ENCODE results near the gene COMP.

The COMP gene

DNA sequence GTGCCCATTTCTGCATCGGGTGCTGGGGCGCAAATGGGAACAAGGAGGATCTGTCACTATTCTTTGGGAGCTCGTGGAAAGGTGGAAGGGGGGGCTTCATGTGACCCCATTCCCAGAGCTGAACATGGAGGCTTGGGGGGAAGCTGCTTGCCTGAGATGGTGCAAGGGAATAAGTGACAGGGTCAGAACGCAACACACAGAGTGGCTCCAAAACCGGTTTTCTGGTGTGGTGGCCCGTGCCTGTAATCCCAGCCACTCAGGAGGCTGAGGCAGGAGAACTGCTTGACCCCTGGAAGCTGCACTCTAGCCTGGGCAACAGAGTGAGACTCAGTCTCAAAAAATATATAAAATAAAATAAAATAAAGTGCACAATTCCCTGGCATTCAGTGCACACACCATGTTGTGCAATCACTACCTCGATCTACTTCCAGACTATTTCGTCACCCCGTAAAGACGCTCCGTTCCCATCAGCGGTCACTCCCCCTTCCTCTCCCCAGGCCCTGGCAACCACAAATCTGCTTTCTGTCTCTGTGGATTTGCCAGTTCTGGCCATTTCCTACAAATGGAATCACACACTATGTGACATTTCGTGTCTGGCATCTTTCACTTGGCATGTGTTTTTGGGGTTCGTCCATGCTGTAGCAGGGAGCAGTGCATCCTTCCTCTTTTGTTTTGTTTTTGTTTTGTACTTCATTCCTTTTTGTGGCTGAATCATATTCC is 18.2 kb upstream of the COMP start:
- Histone ChIP-seq H3K36me3 (ENCODE audit: insufficient read depth, low read length) (no peaks in the 10 kb centered on the region), H3K9ac (ENCODE audit: insufficient read length) (no peak overlapping the region), H3K27ac (no peak overlapping the region), H3K9me3 (ENCODE audit: low read depth, low read length) (no peaks in the 10 kb centered on the region), H3K4me3 (no peak overlapping the region)
- no peak for DNase-seq (ENCODE audit: low read depth, low spot score)
- TF ChIP-seq FOXP2 (optimal IDR thresholded peaks at IDR 0.05; ENCODE audit: control extremely low read depth, extremely low read length, insufficient read depth) (no peak), POLR2AphosphoS5 (IDR thresholded peaks at IDR 0.05; ENCODE audit: borderline replicate concordance, low read depth, low read length) (no peak), EZH2 (IDR thresholded peaks at IDR 0.05) (no peak)

GRCh38 chr19:18807861-18808331 is 16.8 kb upstream of the COMP start:
- H3K9me3 ChIP-seq (ENCODE audit: low read depth, low read length): no peaks in the 10 kb centered on the region
- TF ChIP-seq FOXP2 (optimal IDR thresholded peaks at IDR 0.05; ENCODE audit: control extremely low read depth, extremely low read length, insufficient read depth) (no peak), EZH2 (IDR thresholded peaks at IDR 0.05) (no peak), POLR2AphosphoS5 (IDR thresholded peaks at IDR 0.05; ENCODE audit: borderline replicate concordance, low read depth, low read length) (no peak)
- H3K9ac ChIP-seq (ENCODE audit: insufficient read length): no peak overlapping the region
- no peak for DNase-seq (ENCODE audit: low read depth, low spot score)
- H3K4me3 ChIP-seq: no peak overlapping the region
- H3K27ac ChIP-seq: no peak overlapping the region
- H3K36me3 ChIP-seq (ENCODE audit: insufficient read depth, low read length): no peaks in the 10 kb centered on the region

DNA sequence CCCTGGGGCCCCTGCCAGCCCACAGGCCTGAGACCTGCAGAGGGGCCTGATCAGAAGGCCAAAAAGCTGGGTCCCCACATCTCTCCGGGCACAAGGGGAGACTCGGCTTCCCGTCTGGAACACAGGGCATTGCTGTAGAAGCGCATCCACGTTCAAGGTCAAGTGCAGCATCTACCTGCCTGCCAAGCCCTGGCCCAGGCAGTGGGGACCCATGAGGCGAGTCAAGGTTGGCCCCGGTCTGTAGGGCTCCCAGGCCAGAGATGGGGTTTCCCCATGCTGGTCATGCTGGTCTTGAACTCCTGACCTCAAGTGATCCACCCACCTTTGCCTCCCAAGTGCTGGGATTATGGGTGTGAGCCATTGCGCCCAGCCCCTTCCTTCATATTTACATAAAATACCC is 13.5 kb upstream of the COMP start:
- DNase-seq (ENCODE audit: low read depth, low spot score): no peak
- Histone ChIP-seq H3K9ac (ENCODE audit: insufficient read length) (no peak overlapping the region), H3K9me3 (ENCODE audit: low read depth, low read length) (no peaks in the 10 kb centered on the region), H3K36me3 (ENCODE audit: insufficient read depth, low read length) (no peaks in the 10 kb centered on the region), H3K4me3 (no peak overlapping the region), H3K27ac (no peak overlapping the region)
- TF ChIP-seq EZH2 (IDR thresholded peaks at IDR 0.05) (no peak), FOXP2 (optimal IDR thresholded peaks at IDR 0.05; ENCODE audit: control extremely low read depth, extremely low read length, insufficient read depth) (no peak), POLR2AphosphoS5 (IDR thresholded peaks at IDR 0.05; ENCODE audit: borderline replicate concordance, low read depth, low read length) (no peak)

DNA sequence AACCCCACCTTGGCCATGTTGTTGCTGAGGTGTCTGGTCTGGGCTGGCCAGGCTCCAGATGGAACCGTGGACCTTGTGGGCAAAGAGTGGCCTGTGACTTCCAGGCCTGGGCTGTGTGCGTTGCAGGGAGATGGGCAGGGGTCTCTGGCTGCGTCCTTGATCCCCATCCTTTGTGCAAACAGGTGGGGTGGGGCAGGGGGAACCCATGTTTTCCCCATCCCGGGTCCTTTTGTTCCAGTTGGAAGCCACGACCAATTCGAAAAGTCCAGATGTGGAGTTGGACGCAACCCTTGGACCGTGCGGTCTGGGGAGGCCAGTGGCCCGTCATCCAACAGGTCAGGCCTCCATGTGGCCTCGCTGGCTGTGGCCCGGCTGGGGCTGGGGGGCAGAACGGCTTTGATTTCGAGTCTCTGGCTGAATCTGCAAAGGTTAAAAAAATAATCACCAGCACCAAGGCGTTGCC is 13.1 kb upstream of the COMP start:
- DNase-seq (ENCODE audit: low read depth, low spot score): no peak
- Histone ChIP-seq H3K4me3 (no peak overlapping the region), H3K9me3 (ENCODE audit: low read depth, low read length) (no peaks in the 10 kb centered on the region), H3K9ac (ENCODE audit: insufficient read length) (no peak overlapping the region), H3K27ac (no peak overlapping the region), H3K36me3 (ENCODE audit: insufficient read depth, low read length) (no peaks in the 10 kb centered on the region)
- no peak for TF ChIP-seq EZH2 (IDR thresholded peaks at IDR 0.05)
- TF ChIP-seq POLR2AphosphoS5 (IDR thresholded peaks at IDR 0.05; ENCODE audit: borderline replicate concordance, low read depth, low read length): no peak
- no peak for TF ChIP-seq FOXP2 (optimal IDR thresholded peaks at IDR 0.05; ENCODE audit: control extremely low read depth, extremely low read length, insufficient read depth)

DNA sequence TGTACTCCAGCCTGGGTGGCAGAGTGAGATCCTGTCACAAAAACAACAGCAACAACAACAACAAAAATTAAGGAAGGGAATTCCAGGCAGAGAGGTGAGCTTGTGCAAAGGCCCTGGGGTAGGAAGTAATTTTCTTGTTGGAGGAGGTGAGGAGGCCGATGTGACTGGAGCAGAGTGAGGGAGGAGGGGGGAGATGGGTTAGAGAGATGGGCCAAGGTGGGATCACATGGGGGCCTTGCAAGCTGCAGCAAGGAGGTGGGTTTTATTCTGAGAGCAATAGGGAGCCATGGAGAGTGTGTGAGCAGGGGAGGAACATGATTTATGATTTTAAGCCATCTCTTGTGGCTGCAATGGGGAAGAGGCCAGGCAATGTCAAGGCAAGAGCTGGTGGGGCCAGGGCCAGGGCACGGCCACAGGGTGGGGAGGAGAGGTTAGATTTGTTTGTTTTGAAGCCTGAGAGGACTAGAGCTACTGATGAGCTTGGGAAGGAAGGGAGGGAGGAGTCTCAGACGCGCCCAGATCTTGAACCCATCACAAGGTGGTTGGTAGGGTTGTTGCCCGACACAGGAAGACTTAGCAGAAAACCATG is 12.5 kb upstream of the COMP start:
- Histone ChIP-seq H3K9me3 (ENCODE audit: low read depth, low read length) (no peaks in the 10 kb centered on the region), H3K27ac (no peak overlapping the region), H3K36me3 (ENCODE audit: insufficient read depth, low read length) (no peaks in the 10 kb centered on the region), H3K9ac (ENCODE audit: insufficient read length) (no peak overlapping the region), H3K4me3 (no peak overlapping the region)
- DNase-seq (ENCODE audit: low read depth, low spot score): no peak
- TF ChIP-seq EZH2 (IDR thresholded peaks at IDR 0.05) (no peak), FOXP2 (optimal IDR thresholded peaks at IDR 0.05; ENCODE audit: control extremely low read depth, extremely low read length, insufficient read depth) (no peak), POLR2AphosphoS5 (IDR thresholded peaks at IDR 0.05; ENCODE audit: borderline replicate concordance, low read depth, low read length) (no peak)

DNA sequence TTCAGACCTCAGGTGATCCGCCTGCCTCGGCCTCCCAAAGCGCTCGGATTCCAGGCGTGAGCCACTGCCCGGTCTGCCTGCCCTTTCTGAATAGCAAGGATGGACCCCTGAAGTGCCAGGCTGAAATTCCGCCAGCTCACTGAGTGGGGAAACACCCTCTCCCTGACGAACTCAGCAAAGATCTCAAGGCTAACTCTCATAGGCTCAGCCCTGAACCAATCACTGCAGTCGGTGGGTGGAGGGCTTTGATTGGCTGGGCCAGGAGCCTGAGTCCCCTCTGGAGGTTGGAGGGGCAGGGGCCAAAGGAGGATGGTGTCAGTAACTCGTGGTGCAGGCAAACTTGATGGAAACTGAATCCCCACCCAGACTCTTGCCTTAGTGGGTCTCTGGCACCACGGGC is 11.2 kb upstream of the COMP start:
- Histone ChIP-seq H3K4me3 (no peak overlapping the region), H3K9ac (ENCODE audit: insufficient read length) (no peak overlapping the region), H3K9me3 (ENCODE audit: low read depth, low read length) (no peaks in the 10 kb centered on the region), H3K36me3 (ENCODE audit: insufficient read depth, low read length) (no peaks in the 10 kb centered on the region), H3K27ac (no peak overlapping the region)
- DNase-seq (ENCODE audit: low read depth, low spot score): no peak
- TF ChIP-seq FOXP2 (optimal IDR thresholded peaks at IDR 0.05; ENCODE audit: control extremely low read depth, extremely low read length, insufficient read depth) (no peak), EZH2 (IDR thresholded peaks at IDR 0.05) (no peak), POLR2AphosphoS5 (IDR thresholded peaks at IDR 0.05; ENCODE audit: borderline replicate concordance, low read depth, low read length) (no peak)

DNA sequence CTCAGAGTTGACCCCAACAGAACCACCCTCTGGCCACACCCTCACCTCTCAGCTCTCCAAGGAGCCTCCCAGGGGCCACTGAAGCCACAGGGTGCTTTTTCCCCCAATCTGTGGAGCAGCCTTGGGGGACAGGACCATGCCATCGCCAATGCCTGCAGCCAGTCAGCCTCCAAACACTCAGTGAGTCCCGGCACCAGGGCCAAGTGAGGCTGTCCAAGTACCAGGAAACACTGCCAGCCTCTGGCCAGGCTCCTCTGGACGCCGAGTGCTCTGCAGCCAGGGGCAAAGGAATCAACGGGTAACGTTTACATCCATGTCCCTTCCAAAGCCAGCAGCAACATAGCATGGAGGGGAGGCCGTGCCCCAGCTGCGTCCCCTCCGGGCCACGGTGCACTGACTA is 9.5 kb upstream of the COMP start:
- no peak for DNase-seq (ENCODE audit: low read depth, low spot score)
- TF ChIP-seq FOXP2 (optimal IDR thresholded peaks at IDR 0.05; ENCODE audit: control extremely low read depth, extremely low read length, insufficient read depth): no peak
- no peak for TF ChIP-seq POLR2AphosphoS5 (IDR thresholded peaks at IDR 0.05; ENCODE audit: borderline replicate concordance, low read depth, low read length)
- no peak for TF ChIP-seq EZH2 (IDR thresholded peaks at IDR 0.05)

DNA sequence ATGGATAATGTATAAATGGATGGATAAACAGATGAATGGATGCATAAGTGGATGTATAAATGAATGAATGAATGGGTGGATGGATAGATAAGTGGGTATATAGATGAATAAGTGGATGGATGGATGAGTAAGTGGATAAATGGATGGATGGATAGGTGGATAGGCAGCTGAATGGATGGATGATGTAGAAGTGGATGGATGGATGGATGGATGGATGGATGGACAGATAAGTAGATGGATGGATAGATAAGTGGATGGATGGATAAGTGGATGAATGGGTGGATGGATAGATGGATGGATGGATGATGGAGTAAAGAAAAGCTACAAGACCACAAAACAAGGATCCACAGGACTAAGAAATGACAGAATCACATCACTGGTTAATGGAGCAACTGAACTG is 9.0 kb upstream of the COMP start:
- Histone ChIP-seq H3K27ac (no peak overlapping the region), H3K4me3 (no peak overlapping the region), H3K36me3 (ENCODE audit: insufficient read depth, low read length) (no peaks in the 10 kb centered on the region), H3K9me3 (ENCODE audit: low read depth, low read length) (no peaks in the 10 kb centered on the region), H3K9ac (ENCODE audit: insufficient read length) (no peak overlapping the region)
- DNase-seq (ENCODE audit: low read depth, low spot score): no peak
- TF ChIP-seq FOXP2 (optimal IDR thresholded peaks at IDR 0.05; ENCODE audit: control extremely low read depth, extremely low read length, insufficient read depth): no peak
- no peak for TF ChIP-seq EZH2 (IDR thresholded peaks at IDR 0.05)
- TF ChIP-seq POLR2AphosphoS5 (IDR thresholded peaks at IDR 0.05; ENCODE audit: borderline replicate concordance, low read depth, low read length): no peak

More for the DNA sequence above, 9.5 kb upstream of the COMP start:
- H3K4me3 ChIP-seq: no peak overlapping the region
- no peaks in the 10 kb centered on the region for H3K36me3 ChIP-seq (ENCODE audit: insufficient read depth, low read length)
- no peak overlapping the region for H3K27ac ChIP-seq
- no peak overlapping the region for H3K9ac ChIP-seq (ENCODE audit: insufficient read length)
- H3K9me3 ChIP-seq (ENCODE audit: low read depth, low read length): no peaks in the 10 kb centered on the region

Measured in SK-N-MC (cell line).